HG03460 (cell line): Measurements from ENCODE around the gene CRYBA4.

Source experiments
- ATAC-seq: cut with Tn5 transposase; IDR thresholded peaks from one replicate; pipeline ENCODE4 v1.9.1; 2021; ENCODE audit not compliant: unreplicated experiment

The CRYBA4 gene

GRCh38 chr22:26621663-26622062 is at the start of gene CRYBA4:
TSS of gene CRYBA4 (plus strand) at chr22:26621963. CDS start at chr22:26622597, 634 bp downstream.
- ATAC-seq = no peak

GRCh38 chr22:26573026-26573662 is 48.6 kb upstream of the CRYBA4 start:
- no peak for ATAC-seq

- ATAC-seq = no peak
These were observed 47.6 kb upstream of the CRYBA4 start for GRCh38 chr22:26574001-26574723.

GRCh38 chr22:26576026-26576680 is 45.6 kb upstream of the CRYBA4 start:
- ATAC-seq = no peak

GRCh38 chr22:26577081-26577480 is 44.7 kb upstream of the CRYBA4 start:
- ATAC-seq = no peak

- ATAC-seq = peak; percentile 80
These were observed 42.4 kb upstream of the CRYBA4 start for GRCh38 chr22:26579331-26579886.

- ATAC-seq = no peak
These were observed 41.4 kb upstream of the CRYBA4 start for GRCh38 chr22:26580240-26580962.

GRCh38 chr22:26581026-26581425 is 40.7 kb upstream of the CRYBA4 start:
- no peak for ATAC-seq

GRCh38 chr22:26581633-26582168 is 40.1 kb upstream of the CRYBA4 start:
- no peak for ATAC-seq

- no peak for ATAC-seq
These were observed 37.8 kb upstream of the CRYBA4 start for GRCh38 chr22:26584010-26584409.

GRCh38 chr22:26585104-26585790 is 36.5 kb upstream of the CRYBA4 start:
- no peak for ATAC-seq

GRCh38 chr22:26586556-26587325 is 35.0 kb upstream of the CRYBA4 start:
- no peak for ATAC-seq

- ATAC-seq = no peak
These were observed 33.7 kb upstream of the CRYBA4 start for GRCh38 chr22:26587991-26588613.

GRCh38 chr22:26588729-26589366 is 32.9 kb upstream of the CRYBA4 start:
- no peak for ATAC-seq

- ATAC-seq = no peak
These were observed 32.4 kb upstream of the CRYBA4 start for GRCh38 chr22:26589367-26589844.

GRCh38 chr22:26589845-26590736 is 31.7 kb upstream of the CRYBA4 start, which contains the start of gene TPST2:
TSS of gene TPST2 (minus strand) at chr22:26590132. CDS start at chr22:26541630, 48,502 bp downstream.
- ATAC-seq = peak; percentile 48

- ATAC-seq = peak; percentile 55
These were observed 29.3 kb upstream of the CRYBA4 start for GRCh38 chr22:26592421-26592891.
